Measurements from ENCODE around the gene NOPCHAP1. TPM values are rescaled to one million over a fixed set of nuclear protein-coding genes. Genes with fewer than 3 reads are reported as not detected.
"Not testable (repeated sequence)": the region's sequence is repeated elsewhere in the genome, so short reads cannot be mapped to it uniquely, and the experiment has no call there.

Gene NOPCHAP1
- polyA plus RNA-seq, 1 donor (not counting 4 experiments of a cell fraction or from before 2014, with no cell fraction given) = 16.7 TPM

DNA sequence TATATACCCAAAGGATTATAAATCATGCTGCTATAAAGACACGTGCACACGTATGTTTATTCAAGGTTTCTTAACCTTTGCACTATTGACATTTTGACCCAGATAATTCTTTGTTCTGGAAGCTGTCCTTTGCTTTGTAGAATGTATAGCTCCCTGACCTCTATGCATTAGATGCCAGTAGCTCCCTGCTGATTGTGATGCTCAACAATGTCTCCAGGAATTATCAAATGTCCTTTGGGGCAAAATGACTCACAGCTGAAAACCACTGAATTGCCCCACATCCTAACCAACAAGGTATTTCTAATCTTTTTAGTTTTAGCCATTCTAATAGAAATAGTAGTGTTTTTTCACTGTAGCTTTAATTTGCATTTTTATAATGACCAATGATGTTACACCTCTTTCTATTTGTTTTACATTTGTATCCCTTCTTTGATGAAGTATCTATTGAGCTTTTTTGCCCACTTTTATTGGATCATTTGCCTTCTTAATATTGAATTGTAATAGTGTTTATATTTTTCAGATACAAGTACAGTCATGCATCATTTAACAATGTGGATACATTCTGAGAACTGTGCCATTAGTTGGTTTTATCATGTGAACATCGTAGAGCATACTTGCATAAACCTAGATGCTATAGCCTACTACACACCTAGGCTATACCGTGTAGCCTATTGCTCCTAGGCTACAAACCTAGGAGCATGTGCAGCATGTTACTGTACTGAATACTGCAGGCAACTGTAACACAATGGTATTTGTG, 10.4 kb upstream of the NOPCHAP1 start:
- Histone ChIP-seq H3K4me3 (ENCODE audit: control insufficient read depth in 2 of 3, extremely low read depth in 1 of 3, insufficient read depth in 2 of 3, low read depth in 1 of 3, low read length in 3 of 3) (no peak overlapping the region), H3K9me3 (ENCODE audit: control insufficient read depth, low read depth, low read length) (no peaks in the 10 kb centered on the region), H3K4me2 (ENCODE audit: control insufficient read depth, extremely low read depth, insufficient read depth, low read depth, low read length) (peak overlapping the region; percentile 41), H3K79me2 (ENCODE audit: control insufficient read depth, insufficient read depth, low read length) (no peaks in the 10 kb centered on the region), H3K27me3 (ENCODE audit: control insufficient read depth, extremely low read depth, insufficient read depth, low read length) (no peaks in the 10 kb centered on the region), H3K4me1 (ENCODE audit: control insufficient read depth, extremely low read depth, insufficient read depth, low read length) (peaks cover 32% of the 10 kb centered on the region), H4K20me1 (ENCODE audit: control insufficient read depth, extremely low read depth, insufficient read depth, low read length) (no peaks in the 10 kb centered on the region), H3K9ac (ENCODE audit: control insufficient read depth, extremely low read depth, insufficient read depth, low read length) (no peak overlapping the region), H3K27ac (ENCODE audit: control insufficient read depth, insufficient read depth, low read length) (no peak overlapping the region), H3K36me3 (ENCODE audit: control insufficient read depth in 2 of 2, extremely low read depth in 1 of 2, insufficient read depth in 2 of 2, low read length in 2 of 2) (no peaks in the 10 kb centered on the region), H2AFZ (ENCODE audit: control insufficient read depth, low read length) (no peak overlapping the region), H3K9me1 (ENCODE audit: control insufficient read depth, extremely low read depth, insufficient read depth, low read length) (no peaks in the 10 kb centered on the region)
- FAIRE-seq (peak; percentile 71), DNase-seq (ENCODE audit: low read depth, low spot score) (peak; percentile 36)
- dilution Hi-C loops (cut with MboI; ENCODE audit: extremely low pct_ligation_motif_present, low sequenced_read_pairs) = no loop called here
- no peak for TF ChIP-seq EZH2 (IDR thresholded peaks at IDR 0.05; ENCODE audit: low read length)
- TF ChIP-seq, protein P1, sequence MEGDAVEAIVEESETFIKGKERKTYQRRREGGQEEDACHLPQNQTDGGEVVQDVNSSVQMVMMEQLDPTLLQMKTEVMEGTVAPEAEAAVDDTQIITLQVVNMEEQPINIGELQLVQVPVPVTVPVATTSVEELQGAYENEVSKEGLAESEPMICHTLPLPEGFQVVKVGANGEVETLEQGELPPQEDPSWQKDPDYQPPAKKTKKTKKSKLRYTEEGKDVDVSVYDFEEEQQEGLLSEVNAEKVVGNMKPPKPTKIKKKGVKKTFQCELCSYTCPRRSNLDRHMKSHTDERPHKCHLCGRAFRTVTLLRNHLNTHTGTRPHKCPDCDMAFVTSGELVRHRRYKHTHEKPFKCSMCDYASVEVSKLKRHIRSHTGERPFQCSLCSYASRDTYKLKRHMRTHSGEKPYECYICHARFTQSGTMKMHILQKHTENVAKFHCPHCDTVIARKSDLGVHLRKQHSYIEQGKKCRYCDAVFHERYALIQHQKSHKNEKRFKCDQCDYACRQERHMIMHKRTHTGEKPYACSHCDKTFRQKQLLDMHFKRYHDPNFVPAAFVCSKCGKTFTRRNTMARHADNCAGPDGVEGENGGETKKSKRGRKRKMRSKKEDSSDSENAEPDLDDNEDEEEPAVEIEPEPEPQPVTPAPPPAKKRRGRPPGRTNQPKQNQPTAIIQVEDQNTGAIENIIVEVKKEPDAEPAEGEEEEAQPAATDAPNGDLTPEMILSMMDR (optimal IDR thresholded peaks at IDR 0.05 in 1 of 3, IDR thresholded peaks at IDR 0.05 in 1 of 3, conservative IDR thresholded peaks at IDR 0.05 in 1 of 3; ENCODE audit: extremely low read depth in 1 of 3, insufficient read depth in 2 of 3, low read length in 3 of 3) = no peak

DNA sequence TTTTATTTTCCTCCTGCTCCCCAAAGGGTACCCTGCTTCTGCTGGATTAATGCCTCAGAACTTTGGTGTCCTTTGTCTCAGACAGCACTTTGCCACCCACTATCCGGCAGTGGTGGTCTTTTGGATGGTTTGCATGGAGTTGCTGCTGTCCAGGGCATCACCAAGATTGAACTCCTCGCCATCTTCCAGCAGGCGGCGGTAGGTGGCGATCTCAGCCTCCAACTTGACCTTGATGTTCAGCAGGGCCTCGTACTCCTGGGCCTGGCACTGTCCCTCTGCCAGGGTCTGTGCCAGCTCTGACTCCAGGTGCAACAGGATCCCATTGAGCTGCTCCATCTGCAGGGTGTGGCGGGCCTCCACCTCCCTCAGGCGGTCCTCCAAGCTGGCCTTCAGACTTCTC, 9.4 kb upstream of the NOPCHAP1 start:
- no peak overlapping the region for H3K27ac ChIP-seq (ENCODE audit: control insufficient read depth, insufficient read depth, low read length)

DNA sequence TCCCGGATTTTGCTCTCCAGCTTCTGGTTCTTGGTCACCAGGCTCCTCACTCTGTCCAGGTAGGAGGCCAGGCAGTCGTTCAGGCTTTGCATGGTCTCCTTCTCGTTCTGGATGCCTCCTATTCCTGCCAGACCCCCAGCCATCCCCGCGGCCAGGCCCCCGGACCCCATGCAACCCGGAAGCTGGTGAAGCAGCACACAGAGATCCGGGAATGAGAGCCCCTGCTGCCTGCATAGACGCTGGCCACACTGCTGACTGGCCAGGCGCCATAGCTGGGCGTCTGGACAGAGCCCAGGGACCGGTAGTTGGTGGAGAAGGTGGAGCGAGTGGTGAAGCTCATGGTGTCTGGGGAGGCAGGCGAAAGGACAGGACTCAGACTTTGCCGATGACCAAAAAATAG, 8.4 kb upstream of the NOPCHAP1 start:
- DNase-seq (ENCODE audit: low read depth, low spot score); H3K9ac ChIP-seq (ENCODE audit: control insufficient read depth, extremely low read depth, insufficient read depth, low read length); FAIRE-seq; H3K9me3 ChIP-seq (ENCODE audit: control insufficient read depth, low read depth, low read length); H3K27me3 ChIP-seq (ENCODE audit: control insufficient read depth, extremely low read depth, insufficient read depth, low read length); H3K27ac ChIP-seq (ENCODE audit: control insufficient read depth, insufficient read depth, low read length); dilution Hi-C loops (cut with MboI; ENCODE audit: extremely low pct_ligation_motif_present, low sequenced_read_pairs); H2AFZ ChIP-seq (ENCODE audit: control insufficient read depth, low read length); H3K9me1 ChIP-seq (ENCODE audit: control insufficient read depth, extremely low read depth, insufficient read depth, low read length); H3K36me3 ChIP-seq (ENCODE audit: control insufficient read depth in 2 of 2, extremely low read depth in 1 of 2, insufficient read depth in 2 of 2, low read length in 2 of 2); H3K4me2 ChIP-seq (ENCODE audit: control insufficient read depth, extremely low read depth, insufficient read depth, low read depth, low read length); H3K79me2 ChIP-seq (ENCODE audit: control insufficient read depth, insufficient read depth, low read length); H4K20me1 ChIP-seq (ENCODE audit: control insufficient read depth, extremely low read depth, insufficient read depth, low read length); H3K4me3 ChIP-seq (ENCODE audit: control insufficient read depth in 2 of 3, extremely low read depth in 1 of 3, insufficient read depth in 2 of 3, low read depth in 1 of 3, low read length in 3 of 3): not testable (repeated sequence)
- peaks cover 26% of the 10 kb centered on the region for H3K4me1 ChIP-seq (ENCODE audit: control insufficient read depth, extremely low read depth, insufficient read depth, low read length)

More for the DNA sequence above, 9.4 kb upstream of the NOPCHAP1 start:
- Histone ChIP-seq H3K36me3 (ENCODE audit: control insufficient read depth in 2 of 2, extremely low read depth in 1 of 2, insufficient read depth in 2 of 2, low read length in 2 of 2) (no peaks in the 10 kb centered on the region), H3K4me2 (ENCODE audit: control insufficient read depth, extremely low read depth, insufficient read depth, low read depth, low read length) (no peak overlapping the region), H3K9me1 (ENCODE audit: control insufficient read depth, extremely low read depth, insufficient read depth, low read length) (no peaks in the 10 kb centered on the region), H3K4me1 (ENCODE audit: control insufficient read depth, extremely low read depth, insufficient read depth, low read length) (peaks cover 27% of the 10 kb centered on the region), H4K20me1 (ENCODE audit: control insufficient read depth, extremely low read depth, insufficient read depth, low read length) (no peaks in the 10 kb centered on the region), H3K4me3 (ENCODE audit: control insufficient read depth in 2 of 3, extremely low read depth in 1 of 3, insufficient read depth in 2 of 3, low read depth in 1 of 3, low read length in 3 of 3) (no peak overlapping the region), H3K9me3 (ENCODE audit: control insufficient read depth, low read depth, low read length) (no peaks in the 10 kb centered on the region), H3K27me3 (ENCODE audit: control insufficient read depth, extremely low read depth, insufficient read depth, low read length) (no peaks in the 10 kb centered on the region), H3K79me2 (ENCODE audit: control insufficient read depth, insufficient read depth, low read length) (no peaks in the 10 kb centered on the region), H3K9ac (ENCODE audit: control insufficient read depth, extremely low read depth, insufficient read depth, low read length) (no peak overlapping the region), H2AFZ (ENCODE audit: control insufficient read depth, low read length) (no peak overlapping the region)
- no peak for TF ChIP-seq EZH2 (IDR thresholded peaks at IDR 0.05; ENCODE audit: low read length)
- TF ChIP-seq, protein P1 (optimal IDR thresholded peaks at IDR 0.05 in 1 of 3, IDR thresholded peaks at IDR 0.05 in 1 of 3, conservative IDR thresholded peaks at IDR 0.05 in 1 of 3; ENCODE audit: extremely low read depth in 1 of 3, insufficient read depth in 2 of 3, low read length in 3 of 3) = no peak
- no peak for DNase-seq (ENCODE audit: low read depth, low spot score)
- dilution Hi-C loops (cut with MboI; ENCODE audit: extremely low pct_ligation_motif_present, low sequenced_read_pairs) = no loop called here
- FAIRE-seq = no peak

All from keratinocyte (primary cell).